Measurements from ENCODE around the gene SLC38A3.
"Not testable (repeated sequence)": the region's sequence is repeated elsewhere in the genome, so short reads cannot be mapped to it uniquely, and the experiment has no call there.

The SLC38A3 gene

DNA sequence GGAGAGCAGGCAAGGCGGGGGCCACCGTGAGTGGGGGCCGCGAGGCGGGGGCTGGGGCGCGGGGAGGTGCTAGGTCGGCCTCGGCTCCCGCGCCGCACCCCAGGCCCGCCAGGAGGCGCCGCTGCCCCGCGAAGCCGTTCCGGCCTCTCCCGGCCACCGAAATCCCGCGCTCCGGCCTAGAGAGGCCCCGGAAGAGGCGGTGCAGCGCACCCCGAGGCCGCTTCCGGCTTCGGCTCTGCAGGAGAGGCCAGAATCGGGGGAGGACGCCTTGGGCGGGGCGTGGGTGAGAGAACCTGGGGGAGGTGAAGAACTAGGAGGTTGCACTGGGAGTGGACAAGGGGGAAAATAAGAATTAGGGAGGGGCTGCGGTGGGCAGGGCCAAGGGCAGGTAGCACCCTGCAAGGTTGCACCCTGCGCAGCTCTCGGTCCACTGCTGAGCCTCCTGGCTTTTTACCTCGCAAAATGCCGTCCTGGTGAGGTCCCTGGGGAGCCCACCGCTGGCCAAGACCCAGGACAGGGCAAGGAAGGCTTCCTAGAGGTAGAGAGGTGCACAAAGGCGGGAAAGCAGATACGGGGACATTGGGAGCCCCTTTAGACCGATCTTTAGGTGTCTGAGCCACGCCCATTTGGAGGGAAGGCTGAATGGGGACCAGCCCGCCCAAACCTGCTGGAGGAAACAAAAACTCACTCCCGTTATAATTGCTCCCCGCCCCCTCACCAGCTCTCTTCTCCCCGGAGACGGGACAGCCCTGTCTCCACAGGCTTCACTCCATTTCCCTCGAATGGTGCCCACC lies 22.5 kb downstream of the SLC38A3 start:
- H3K4me3 ChIP-seq (ENCODE audit: low read depth, low read length), result peak overlapping the region; percentile 77
- no peak for DNase-seq (ENCODE audit: low read depth)

DNA sequence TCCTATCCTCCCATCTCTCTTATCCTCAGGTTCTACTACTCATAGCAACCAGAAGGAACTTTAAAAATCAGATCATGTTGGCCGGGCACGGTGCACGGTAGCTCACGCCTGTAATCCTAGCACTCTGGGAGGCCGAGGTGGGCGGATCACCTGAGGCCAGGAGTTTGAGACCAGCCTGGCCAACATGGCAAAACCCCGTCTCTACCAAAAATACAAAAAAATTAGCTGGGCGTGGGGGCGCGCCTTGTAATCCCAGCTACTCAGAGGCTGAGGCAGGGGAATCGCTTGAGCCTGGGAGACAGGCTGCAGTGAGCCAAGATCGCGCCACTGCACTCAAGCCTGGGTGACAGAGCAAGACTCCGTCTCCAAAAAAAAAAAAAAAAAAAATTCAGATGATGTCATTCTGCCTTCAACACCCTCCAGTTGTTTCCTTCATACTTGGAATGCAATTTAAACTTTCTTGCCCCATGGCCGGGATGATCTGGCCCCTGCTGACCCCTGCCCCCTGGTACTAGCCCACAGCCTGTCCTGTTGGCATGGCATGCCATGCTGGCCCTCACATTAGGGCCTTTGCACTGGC lies 23.2 kb downstream of the SLC38A3 start:
- DNase-seq (ENCODE audit: low read depth), result not testable (repeated sequence)
- peak overlapping the region; percentile 77 for H3K4me3 ChIP-seq (ENCODE audit: low read depth, low read length)

DNA sequence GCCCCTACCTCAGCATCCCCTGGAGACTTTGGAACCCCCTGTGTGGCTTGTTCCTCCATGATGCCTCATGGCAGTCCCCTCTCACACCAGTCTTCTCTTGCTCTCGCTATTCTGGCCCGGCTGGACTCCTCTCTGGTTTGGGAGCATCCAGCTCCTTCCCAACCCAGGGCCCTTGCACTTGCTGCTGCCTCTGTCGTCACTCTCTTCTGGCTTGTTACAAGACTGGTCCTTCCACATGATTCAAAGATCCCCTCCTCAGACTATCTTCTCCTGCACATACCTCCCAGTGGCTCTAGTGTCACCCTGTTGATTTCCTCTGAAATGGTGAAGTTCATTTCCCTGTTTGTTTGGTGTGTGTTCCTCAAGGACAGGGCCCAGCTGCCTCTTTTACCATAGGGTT lies 24.4 kb downstream of the SLC38A3 start:
- DNase-seq (ENCODE audit: low read depth), result no peak
- H3K4me3 ChIP-seq (ENCODE audit: low read depth, low read length), result no peak overlapping the region

DNA sequence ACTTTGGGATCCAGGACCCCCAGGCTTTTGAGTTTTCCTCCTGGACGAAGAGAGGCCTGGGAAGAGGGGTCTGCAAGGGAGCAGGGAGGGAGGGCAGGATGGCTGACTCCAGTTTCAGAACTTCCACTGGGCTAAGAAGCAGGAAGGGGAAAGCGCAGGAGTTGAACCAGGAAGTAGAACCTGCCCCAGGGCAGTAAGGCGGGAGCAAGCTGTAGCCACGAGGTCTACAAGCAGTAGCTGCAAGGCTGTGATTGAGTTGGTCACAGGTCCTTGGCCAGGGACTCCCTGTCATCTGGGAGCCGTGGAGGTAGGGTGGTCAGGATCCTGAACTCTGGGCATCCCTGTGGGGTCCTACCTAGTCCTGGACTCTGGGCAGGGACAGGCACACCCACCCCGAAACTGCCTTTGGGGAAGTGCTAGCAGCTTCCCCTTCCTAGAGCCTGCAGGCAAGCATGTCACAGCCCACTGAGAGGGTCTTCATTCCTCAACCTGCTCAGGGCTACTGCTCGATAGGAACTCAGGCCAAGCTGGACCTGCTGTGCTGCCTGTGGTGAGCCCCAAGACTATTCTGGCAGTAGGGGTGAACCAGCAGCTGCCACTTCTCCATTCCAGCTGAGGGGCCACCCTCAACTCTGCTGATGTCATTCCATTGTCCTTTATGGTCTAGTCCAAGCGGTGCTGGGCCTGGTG lies 25.2 kb downstream of the SLC38A3 start:
- DNase-seq (ENCODE audit: low read depth), result no peak
- H3K4me3 ChIP-seq (ENCODE audit: low read depth, low read length), result no peak overlapping the region

DNA sequence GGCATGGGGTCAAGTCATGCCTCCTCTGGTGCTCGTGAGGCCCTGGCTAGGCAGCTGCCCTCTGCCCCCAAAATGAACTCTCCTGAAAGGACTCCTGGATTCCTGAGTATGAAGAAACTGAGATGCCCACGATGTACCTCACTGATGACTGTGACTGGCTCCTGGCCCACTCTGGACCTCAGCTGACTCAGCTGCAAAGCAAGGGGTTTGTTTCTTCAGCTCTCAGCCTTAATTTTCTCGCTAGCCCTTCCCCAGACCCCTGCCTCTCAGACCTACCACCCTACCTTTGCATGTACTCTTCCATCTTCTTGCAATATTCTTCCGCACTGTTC lies 25.7 kb downstream of the SLC38A3 start:
- no peak for DNase-seq (ENCODE audit: low read depth)
- H3K4me3 ChIP-seq (ENCODE audit: low read depth, low read length), result no peak overlapping the region

DNA sequence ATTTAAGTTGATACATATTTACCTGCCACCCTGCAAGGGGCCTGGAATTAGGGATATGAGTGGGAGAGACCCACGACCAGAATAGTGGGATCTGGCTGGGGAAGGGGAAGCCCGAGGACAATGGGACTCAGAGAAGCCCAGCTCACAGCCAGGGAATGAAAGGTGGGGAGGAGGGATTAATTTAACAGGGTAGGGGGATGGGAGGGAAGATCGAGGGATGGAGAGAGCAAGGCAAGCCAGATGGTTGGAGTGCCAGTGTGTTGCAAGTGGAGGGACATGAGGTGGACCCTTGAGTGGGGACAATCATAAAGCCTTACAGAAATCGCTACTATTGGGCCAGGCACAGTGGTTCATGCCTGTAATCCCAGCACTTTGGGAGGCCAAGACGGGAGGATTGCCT lies 26.5 kb downstream of the SLC38A3 start:
- no peak overlapping the region for H3K4me3 ChIP-seq (ENCODE audit: low read depth, low read length)
- DNase-seq (ENCODE audit: low read depth), result no peak

DNA sequence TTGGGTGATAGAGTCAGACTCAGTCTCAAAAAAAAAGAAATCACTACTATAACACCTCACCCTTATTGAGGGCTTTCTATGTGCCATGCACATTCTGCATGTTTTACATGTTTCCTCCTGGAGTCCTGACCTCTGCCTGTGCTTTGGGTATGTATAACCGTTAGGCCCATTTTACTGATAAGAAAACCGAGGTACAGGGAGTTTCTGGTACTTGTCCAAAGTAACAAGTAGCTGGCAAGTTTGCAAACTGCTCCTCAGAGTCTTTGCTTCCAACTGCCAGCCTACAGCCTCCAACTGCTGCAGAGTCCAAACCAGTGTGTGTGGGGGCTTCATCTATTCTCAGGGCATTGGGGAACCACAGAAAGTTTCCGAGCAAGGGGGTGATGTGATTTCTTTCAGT lies 27.2 kb downstream of the SLC38A3 start:
- no peak overlapping the region for H3K4me3 ChIP-seq (ENCODE audit: low read depth, low read length)
- DNase-seq (ENCODE audit: low read depth), result no peak

DNA sequence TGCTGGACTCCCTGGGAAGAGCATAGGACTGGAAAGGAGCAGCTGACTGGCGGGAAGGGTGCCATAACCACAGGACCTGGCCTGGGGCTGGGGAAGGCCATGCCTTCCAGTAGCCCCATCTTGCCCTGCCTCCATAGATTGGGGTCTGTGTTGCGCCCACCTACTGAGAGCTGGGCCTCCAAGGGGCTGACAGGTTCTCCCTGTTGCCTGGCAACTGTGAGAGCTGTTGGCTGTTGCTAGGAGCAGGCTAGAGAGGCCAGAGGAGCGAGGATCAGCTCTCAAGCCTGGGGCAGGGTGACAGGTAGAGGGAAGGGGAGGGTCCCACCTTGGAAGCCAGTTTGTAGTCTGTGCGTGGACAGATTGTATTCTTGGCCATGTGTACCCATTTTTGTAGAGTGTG lies 28.1 kb downstream of the SLC38A3 start:
- no peak for DNase-seq (ENCODE audit: low read depth)
- no peak overlapping the region for H3K4me3 ChIP-seq (ENCODE audit: low read depth, low read length)

DNA sequence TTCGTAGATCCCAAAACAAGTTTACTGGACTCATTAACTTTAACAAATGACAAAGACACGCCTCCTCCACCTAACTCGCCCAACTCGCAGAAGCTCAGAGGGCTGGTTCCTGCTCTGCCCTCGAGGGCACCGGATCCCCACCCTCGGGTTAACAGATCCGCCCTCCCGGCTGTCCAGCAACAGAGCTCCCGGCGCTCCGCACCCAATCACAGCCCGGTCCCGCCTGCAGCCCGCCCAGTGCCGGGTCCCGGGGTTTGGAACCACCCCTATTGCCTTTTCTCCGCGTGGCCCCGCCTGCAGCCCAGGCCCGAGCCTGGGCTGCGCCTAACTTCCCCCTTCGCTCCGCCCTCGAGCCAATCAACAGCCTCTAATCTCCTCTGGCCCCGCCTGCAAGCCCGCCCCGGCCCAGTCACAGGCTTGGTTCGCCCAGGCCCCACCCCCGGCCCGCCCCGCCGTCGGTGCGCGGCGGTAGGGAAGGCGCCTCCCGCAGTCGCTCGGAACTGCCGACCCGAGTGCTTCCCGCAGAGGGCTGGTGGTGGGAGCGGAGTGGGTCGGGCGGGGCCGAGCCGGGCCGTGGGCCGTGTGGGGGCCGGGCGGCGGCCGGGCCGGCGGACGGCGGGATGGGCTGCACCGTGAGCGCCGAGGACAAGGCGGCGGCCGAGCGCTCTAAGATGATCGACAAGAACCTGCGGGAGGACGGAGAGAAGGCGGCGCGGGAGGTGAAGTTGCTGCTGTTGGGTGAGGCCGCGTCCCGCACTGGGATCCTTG lies 30.8 kb downstream of the SLC38A3 start, which contains the start of gene GNAI2:
Gene GNAI2, plus strand, starts transcription at position 489 of the 768 bp plus-strand sequence. Its CDS starts 132 bp downstream, at position 621.
- DNase-seq (ENCODE audit: low read depth), result peak; percentile 92
- peak within 1 kb of the TSS; percentile 81 for H3K4me3 ChIP-seq (ENCODE audit: low read depth, low read length)

DNA sequence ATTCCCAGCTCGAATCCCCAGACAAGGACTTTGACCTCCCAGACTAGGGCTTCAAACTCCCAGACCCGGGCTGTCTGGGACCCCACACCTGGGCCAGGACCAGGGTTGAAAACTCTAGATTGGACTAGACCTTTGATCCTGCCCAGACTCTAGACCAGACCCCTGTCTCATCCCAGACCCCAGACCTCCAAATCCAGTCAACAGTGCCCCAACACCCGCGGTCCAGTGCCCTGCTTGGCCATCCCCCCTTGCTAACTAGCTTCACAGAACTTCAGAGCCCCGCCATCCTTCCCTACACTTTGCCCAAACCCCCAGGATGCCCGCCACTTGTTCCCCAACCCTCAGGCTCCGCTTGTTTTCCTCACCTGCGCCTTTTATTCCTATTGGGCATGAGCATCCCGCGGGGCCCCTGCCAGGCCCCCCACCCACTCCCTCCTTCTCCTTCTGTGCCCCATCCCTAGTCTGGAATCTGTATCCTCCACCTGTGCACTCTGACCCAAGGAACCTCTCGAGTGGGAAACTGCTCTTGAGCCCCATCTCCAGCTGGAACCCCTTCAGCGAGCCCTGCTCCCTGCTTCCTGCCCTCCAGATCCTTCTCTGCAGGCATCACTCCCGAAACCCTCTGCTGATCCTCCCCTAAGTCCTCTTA lies 31.5 kb downstream of the SLC38A3 start:
- H3K4me3 ChIP-seq (ENCODE audit: low read depth, low read length), result peak overlapping the region; percentile 81
- no peak for DNase-seq (ENCODE audit: low read depth)

DNA sequence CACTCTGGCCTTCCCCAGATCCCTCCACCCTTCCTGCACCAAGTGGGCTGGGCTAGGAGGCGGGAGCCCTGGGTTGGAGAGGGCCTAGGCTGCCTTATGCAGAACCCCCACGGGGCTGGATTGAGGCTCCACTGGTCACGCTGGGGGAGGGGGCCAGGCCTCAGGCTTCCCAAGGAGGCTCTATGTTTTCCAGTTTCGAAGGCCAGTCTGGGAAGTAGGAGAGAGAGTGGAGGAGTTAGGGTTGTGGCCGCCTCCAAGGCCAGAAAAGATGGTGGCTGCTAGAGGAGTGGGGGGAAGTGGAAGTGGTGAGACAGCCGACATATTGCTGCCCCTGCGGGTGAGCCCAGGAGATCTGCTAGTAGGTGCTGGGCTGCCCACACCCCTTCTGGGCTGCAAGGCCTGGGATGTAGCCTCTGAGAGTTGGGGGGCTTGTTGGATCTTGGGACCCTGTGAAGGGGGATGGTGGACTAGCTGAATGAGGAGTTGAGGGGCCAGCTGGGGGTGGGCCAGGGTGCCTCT lies 32.1 kb downstream of the SLC38A3 start:
- H3K4me3 ChIP-seq (ENCODE audit: low read depth, low read length), result peak overlapping the region; percentile 81
- no peak for DNase-seq (ENCODE audit: low read depth)

DNA sequence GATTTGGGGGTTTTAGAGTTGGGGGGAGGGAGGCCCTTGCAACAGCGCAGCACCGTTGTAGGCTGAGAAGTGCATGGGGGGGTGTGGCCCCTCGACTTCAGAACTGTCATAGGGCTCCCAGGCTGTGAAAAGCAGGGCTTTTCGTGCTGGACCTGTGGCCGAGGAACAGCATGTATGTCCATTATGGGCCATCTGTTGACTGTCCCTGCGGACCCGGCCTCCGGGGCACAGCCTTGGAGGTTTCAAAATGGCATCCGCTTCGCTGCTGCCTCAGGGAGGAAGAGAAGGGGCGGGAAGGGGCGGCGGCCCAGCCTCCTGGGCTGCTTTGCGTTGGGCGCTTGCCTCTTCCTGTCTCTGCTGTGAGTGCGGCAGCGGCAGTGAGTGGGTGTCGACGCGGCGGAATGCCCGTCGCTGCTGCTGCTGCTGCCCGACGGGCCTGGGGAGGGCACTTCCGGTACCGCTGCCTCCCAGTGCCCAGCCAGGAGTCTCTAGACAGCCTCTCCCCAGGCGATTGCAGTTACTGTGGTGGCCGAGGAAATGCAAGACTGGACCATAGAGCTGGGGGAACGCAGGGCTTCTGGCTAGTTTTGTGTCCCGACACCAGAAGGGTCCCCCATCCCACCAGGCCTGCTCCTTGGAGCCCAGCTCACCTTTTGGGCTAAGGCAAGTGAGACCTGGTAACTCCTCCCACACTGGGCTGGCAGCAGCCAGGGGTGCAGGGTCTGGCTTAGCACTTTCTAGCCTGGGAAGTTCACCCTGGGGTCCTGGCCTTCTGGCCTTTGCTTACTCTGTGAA lies 32.9 kb downstream of the SLC38A3 start:
- DNase-seq (ENCODE audit: low read depth), result peak; percentile 57
- H3K4me3 ChIP-seq (ENCODE audit: low read depth, low read length), result peak overlapping the region; percentile 81

DNA sequence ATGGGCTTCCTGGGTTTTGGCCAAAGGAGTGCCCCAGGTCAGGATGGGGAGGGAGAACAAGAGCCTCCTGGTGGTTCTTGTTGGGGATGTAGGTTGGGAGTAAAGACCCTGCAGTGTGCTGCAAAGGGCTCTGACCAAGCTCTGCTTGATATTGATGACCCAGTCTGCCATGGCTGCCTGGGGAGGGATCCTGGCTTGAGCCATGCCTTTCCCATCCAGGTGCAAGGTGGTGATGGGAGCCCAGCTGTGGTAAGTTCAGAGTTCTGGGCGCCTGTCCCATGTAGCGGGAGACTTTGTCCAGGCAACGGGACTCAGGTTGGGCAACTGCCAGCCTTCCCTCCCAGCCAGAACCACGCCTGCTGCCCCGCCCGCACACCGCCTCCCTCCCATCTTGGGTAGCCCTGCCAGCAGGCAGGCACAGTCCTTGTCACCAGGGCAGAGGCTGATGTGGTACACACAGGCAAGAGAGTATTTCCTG lies 33.5 kb downstream of the SLC38A3 start:
- DNase-seq (ENCODE audit: low read depth), result no peak
- peak overlapping the region; percentile 81 for H3K4me3 ChIP-seq (ENCODE audit: low read depth, low read length)

DNA sequence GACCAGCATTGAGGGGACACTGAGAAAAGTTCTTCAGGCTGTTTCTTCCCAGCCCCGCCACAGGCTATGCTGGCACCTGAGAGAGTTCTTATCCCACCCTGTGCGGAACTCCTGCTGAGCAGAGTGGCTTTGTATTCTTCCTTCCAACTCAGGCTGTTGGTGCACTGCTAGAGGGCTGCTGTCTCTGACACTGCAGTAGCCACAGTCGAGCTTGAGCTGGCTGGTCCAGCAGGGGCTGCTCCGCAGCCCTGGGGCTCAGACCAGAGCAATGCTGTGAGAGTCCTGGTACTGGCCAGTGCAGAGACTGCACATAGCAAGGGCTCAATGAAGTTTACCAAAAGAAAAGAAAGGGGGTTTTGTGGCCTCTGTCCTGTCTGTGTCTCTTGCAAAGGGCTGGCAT lies 34.6 kb downstream of the SLC38A3 start:
- no peak overlapping the region for H3K4me3 ChIP-seq (ENCODE audit: low read depth, low read length)

DNA sequence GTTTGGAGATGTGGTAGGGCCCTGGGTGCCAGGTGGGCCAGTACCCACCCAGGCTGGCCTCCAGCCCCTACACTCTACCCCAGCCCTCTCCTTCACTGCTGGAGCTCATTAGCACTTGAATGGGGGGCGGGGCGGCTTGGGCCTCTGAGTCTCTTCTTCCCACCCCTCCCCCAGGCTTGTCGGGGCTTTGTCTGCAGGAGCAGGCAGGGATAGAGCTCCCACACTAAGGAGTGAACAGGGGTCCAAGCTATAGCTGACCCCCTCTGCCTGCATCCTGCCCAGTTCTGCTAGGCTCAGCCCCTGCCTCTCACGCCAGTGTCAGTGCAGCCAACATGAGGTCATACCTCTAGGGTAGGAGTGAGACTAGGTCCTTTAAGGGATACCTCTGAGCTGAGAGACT lies 36.1 kb downstream of the SLC38A3 start:
- H3K4me3 ChIP-seq (ENCODE audit: low read depth, low read length), result no peak overlapping the region
- no peak for DNase-seq (ENCODE audit: low read depth)

More for the DNA sequence above, 34.6 kb downstream of the SLC38A3 start:
- DNase-seq (ENCODE audit: low read depth), result no peak

DNA sequence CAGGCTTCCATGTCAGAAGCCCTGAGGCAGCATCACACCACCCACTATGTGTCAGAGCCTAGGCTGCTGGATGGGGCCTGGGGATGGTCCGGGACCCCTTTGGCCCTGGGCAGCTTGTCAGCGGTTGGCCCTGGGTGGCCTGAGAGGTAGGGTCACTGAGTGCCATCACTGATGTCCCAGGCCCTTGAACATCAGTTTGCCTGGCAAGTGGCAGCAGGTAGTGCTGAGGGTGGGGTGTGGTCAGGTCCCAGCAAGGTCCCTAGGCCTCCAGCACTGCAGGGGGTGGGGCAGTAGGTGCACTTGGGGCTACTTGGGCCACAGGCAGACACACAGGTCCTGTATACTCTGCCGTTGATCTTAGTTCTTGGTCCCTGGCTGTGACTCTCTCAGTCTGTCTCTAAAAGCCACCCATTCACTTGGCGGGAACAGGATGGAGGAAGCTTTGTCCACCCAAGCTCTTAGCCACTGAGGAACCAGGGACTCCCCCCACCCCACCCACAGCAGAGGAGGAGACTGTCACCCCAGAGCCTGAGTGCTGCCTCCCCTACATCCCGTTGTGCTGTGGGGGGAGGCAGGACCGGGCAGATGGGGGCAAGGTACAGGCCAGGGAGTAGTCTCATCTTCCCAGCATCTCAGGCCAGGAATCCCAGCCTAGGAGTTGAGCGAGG lies 36.8 kb downstream of the SLC38A3 start:
- no peak overlapping the region for H3K4me3 ChIP-seq (ENCODE audit: low read depth, low read length)
- no peak for DNase-seq (ENCODE audit: low read depth)

DNA sequence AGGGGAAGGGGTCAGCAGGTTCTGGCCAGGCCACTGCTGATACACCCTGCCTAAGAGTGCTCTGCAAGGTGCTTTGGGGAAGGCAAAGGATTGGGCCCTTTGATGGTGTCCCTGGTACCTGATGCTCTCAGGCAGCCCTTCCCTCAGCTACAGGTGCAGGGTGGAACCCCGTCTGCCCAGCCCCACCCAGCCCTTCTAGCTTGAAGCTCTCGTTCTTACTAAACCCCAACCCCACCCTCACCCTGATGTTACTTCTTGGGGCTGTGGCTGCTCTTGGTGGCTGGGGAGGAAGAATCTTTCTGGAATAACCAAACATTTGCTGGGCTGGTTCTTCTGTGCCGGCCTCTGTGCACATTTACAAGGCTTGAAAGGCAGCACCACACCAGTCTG lies 37.3 kb downstream of the SLC38A3 start:
- no peak overlapping the region for H3K4me3 ChIP-seq (ENCODE audit: low read depth, low read length)
- no peak for DNase-seq (ENCODE audit: low read depth)

All from skeletal muscle cell (primary cell).